OCI-LY3 (cell line): ENCODE data around the gene VCAN.
"Not testable (repeated sequence)": the region's sequence is repeated elsewhere in the genome, so short reads cannot be mapped to it uniquely, and the experiment has no call there.

Experiments used
- EZH2phosphoT487 ChIP-seq: fragments of 200-600 bp; shearing (Covaris generic); IDR thresholded peaks from 2 replicates; pipeline ENCODE4 v1.6.1; 2018; ENCODE audit warnings: antibody characterized with exemption, mixed run types, low read depth
- TF ChIP-seq, protein P1 (sequence below): fragments of 200-600, 300-600 bp; sonication (generic); IDR thresholded peaks from 2 replicates; pipeline ENCODE4 v1.5.1; 2014; ENCODE audit warnings: antibody characterized with exemption, low read length, low read depth

- TF ChIP-seq, protein P1, sequence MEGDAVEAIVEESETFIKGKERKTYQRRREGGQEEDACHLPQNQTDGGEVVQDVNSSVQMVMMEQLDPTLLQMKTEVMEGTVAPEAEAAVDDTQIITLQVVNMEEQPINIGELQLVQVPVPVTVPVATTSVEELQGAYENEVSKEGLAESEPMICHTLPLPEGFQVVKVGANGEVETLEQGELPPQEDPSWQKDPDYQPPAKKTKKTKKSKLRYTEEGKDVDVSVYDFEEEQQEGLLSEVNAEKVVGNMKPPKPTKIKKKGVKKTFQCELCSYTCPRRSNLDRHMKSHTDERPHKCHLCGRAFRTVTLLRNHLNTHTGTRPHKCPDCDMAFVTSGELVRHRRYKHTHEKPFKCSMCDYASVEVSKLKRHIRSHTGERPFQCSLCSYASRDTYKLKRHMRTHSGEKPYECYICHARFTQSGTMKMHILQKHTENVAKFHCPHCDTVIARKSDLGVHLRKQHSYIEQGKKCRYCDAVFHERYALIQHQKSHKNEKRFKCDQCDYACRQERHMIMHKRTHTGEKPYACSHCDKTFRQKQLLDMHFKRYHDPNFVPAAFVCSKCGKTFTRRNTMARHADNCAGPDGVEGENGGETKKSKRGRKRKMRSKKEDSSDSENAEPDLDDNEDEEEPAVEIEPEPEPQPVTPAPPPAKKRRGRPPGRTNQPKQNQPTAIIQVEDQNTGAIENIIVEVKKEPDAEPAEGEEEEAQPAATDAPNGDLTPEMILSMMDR, result not testable (repeated sequence)
- TF ChIP-seq EZH2phosphoT487, result not testable (repeated sequence)
Observed at GRCh38 chr5:83437697-83438096, 33.8 kb upstream of the VCAN start.
